Suprapubic skin (tissue), 3 donors: Measurements from ENCODE around the gene POLR1C.

ENCODE experiments used
- EP300 ChIP-seq: sonication (generic); formaldehyde crosslinking; IDR thresholded peaks from one replicate; pipeline ENCODE4 v1.6.1; 2017; ENCODE audit warnings: antibody characterized with exemption
- TF ChIP-seq, protein P1 (sequence below), 2 donors: fragments of 200-600 bp in 1 of 2; fragments of 450-650 bp in 1 of 2; sonication (generic) in 1 of 2; IDR thresholded peaks; one replicate each; pipeline ENCODE4 v1.5.1; 2016 to 2019; ENCODE audit warnings: antibody characterized with exemption in 2 of 2, mild to moderate bottlenecking in 1 of 2, moderate library complexity in 1 of 2

- no peak for TF ChIP-seq EP300
- TF ChIP-seq, protein P1, sequence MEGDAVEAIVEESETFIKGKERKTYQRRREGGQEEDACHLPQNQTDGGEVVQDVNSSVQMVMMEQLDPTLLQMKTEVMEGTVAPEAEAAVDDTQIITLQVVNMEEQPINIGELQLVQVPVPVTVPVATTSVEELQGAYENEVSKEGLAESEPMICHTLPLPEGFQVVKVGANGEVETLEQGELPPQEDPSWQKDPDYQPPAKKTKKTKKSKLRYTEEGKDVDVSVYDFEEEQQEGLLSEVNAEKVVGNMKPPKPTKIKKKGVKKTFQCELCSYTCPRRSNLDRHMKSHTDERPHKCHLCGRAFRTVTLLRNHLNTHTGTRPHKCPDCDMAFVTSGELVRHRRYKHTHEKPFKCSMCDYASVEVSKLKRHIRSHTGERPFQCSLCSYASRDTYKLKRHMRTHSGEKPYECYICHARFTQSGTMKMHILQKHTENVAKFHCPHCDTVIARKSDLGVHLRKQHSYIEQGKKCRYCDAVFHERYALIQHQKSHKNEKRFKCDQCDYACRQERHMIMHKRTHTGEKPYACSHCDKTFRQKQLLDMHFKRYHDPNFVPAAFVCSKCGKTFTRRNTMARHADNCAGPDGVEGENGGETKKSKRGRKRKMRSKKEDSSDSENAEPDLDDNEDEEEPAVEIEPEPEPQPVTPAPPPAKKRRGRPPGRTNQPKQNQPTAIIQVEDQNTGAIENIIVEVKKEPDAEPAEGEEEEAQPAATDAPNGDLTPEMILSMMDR (IDR thresholded peaks at IDR 0.05): no peak
Observed at GRCh38 chr6:43493230-43493629, 23.7 kb upstream of the POLR1C start.
